HepG2 (cell line): Measurements from ENCODE around the gene MCU. TPM values are rescaled to one million over a fixed set of nuclear protein-coding genes. Genes with fewer than 3 reads are reported as not detected.

Experiments used
- ATAC-seq: fragments of 200-7000 bp; cut with Tn5 transposase; 3 replicates; pipeline ENCODE4 v1.9.1; 2020; ENCODE audit warnings: mild to moderate bottlenecking, moderate library complexity
- BruUV-seq: library from RNA; stranded (reverse); fragments of 400-500 nt; replicated peaks from 2 replicates; lab custom pipeline; 2021; lab: Mats Ljungman, UMichigan
- CTCF ChIA-PET: fragments of 300-600 bp; formaldehyde crosslinking; extraction: SDS; loops from one replicate; lab custom pipeline; 2021; ENCODE audit warnings: low total read pairs, inconsistent platforms, low intra/inter-chr PET ratio; lab: Yijun Ruan, JAX
- POLR2A ChIA-PET: fragments of 350-600 bp; sonication (Branson Sonifier 250); formaldehyde crosslinking; loops from one replicate; lab custom pipeline; 2020; ENCODE audit warnings: antibody characterized with exemption, inconsistent platforms; lab: Yijun Ruan, JAX
- DNase-seq: peaks from one replicate; pipeline ENCODE4 v3.0.0-alpha.2; 2015; ENCODE audit warnings: low spot score
- FAIRE-seq: peaks from 3 replicates; lab custom pipeline; 2011; peaks lifted over from hg19 to GRCh38; lab: Jason Lieb, UNC
- H2AFZ ChIP-seq: one replicate; pipeline ENCODE4 v1.6.1; 2011; ENCODE audit warnings: low read length, inconsistent platforms
- H3K27ac ChIP-seq: fragments of 300-600 bp; 3 replicates; pipeline ENCODE4 v1.8.0; 2011; ENCODE audit warnings: mixed run types, mild to moderate bottlenecking, mixed read lengths, low read length, inconsistent platforms; ENCODE audit not compliant: insufficient read depth; ENCODE audit errors: extremely low read length
- H3K27me3 ChIP-seq, 2 experiments: fragments of 200-600 bp in 1 of 2; 2 replicates in 1 of 2; 3 replicates in 1 of 2; pipeline versions ENCODE4 v1.6.0 to v1.8.0; 2011; ENCODE audit warnings: low read length in 2 of 2, mild to moderate bottlenecking in 2 of 2, moderate library complexity in 2 of 2, inconsistent platforms in 1 of 2; ENCODE audit not compliant: insufficient read depth in 2 of 2, control insufficient read depth in 1 of 2
- H3K36me3 ChIP-seq, 2 experiments: fragments of 200-600 bp in 1 of 2; replicated peaks in 1 of 2; 2 replicates in 1 of 2; 3 replicates in 1 of 2; pipeline versions ENCODE4 v1.5.1 to v1.8.0; 2011; ENCODE audit warnings: low read length in 2 of 2, inconsistent platforms in 1 of 2; ENCODE audit not compliant: insufficient read depth in 2 of 2, control insufficient read depth in 1 of 2
- H3K4me1 ChIP-seq: 2 replicates; pipeline ENCODE4 v1.5.1; 2012; ENCODE audit warnings: low read length, inconsistent platforms; ENCODE audit not compliant: insufficient read depth
- H3K4me2 ChIP-seq: 2 replicates; pipeline ENCODE4 v1.6.0; 2011; ENCODE audit warnings: low read depth, low read length, inconsistent platforms
- H3K4me3 ChIP-seq, 3 experiments: fragments of 200-600 bp in 1 of 3; sonication (generic), shearing (Covaris generic) in 1 of 3; replicated peaks in 1 of 3; 2 replicates each; pipeline ENCODE4 v1.5.1; 2011 to 2016; ENCODE audit warnings: low read length in 3 of 3, inconsistent platforms in 2 of 3, low read depth in 2 of 3, mild to moderate bottlenecking in 2 of 3, control low read depth in 1 of 3, mixed read lengths in 1 of 3; ENCODE audit not compliant: insufficient read depth in 1 of 3
- H3K79me2 ChIP-seq: one replicate; pipeline ENCODE4 v1.6.1; 2011; ENCODE audit warnings: low read length, inconsistent platforms; ENCODE audit not compliant: insufficient read depth
- H3K9ac ChIP-seq: 2 replicates; pipeline ENCODE4 v1.6.0; 2011; ENCODE audit warnings: mild to moderate bottlenecking, low read depth, low read length, inconsistent platforms; ENCODE audit not compliant: insufficient read depth
- H3K9me3 ChIP-seq: 2 replicates; pipeline ENCODE4 v1.5.1; 2012; ENCODE audit warnings: mild to moderate bottlenecking, low read length
- H4K20me1 ChIP-seq: 2 replicates; pipeline ENCODE4 v1.6.0; 2011; ENCODE audit warnings: inconsistent platforms, mild to moderate bottlenecking, low read length, moderate library complexity; ENCODE audit not compliant: insufficient read depth
- ADNP ChIP-seq: sonication (generic); formaldehyde crosslinking; IDR thresholded peaks from 2 replicates; pipeline ENCODE4 v1.4.0; 2020; ENCODE audit warnings: missing genetic modification reagents
- CTCF ChIP-seq: sonication (generic); formaldehyde crosslinking; IDR thresholded peaks from 2 replicates; pipeline ENCODE4 v1.5.0; 2020; ENCODE audit warnings: mild to moderate bottlenecking, missing genetic modification reagents, moderate library complexity
- KLF16 ChIP-seq, 2 experiments: sonication (generic) in 1 of 2; formaldehyde crosslinking in 1 of 2; IDR thresholded peaks; 2 replicates each; pipeline versions ENCODE4 v1.6.1 to v1.8.0; 2016 to 2023; ENCODE audit warnings: missing genetic modification reagents in 2 of 2, missing compliant biosample characterization in 1 of 2
- MTF1 ChIP-seq: sonication (generic); formaldehyde crosslinking; IDR thresholded peaks from 2 replicates; pipeline ENCODE4 v1.5.0; 2020; ENCODE audit warnings: missing genetic modification reagents
- RFXAP ChIP-seq: sonication (generic); formaldehyde crosslinking; IDR thresholded peaks from 2 replicates; pipeline ENCODE4 v1.4.0; 2020; ENCODE audit warnings: missing genetic modification reagents, borderline replicate concordance
- RXRA ChIP-seq: sonication (generic); formaldehyde crosslinking; IDR thresholded peaks from 2 replicates; pipeline ENCODE4 v1.5.1; 2020; ENCODE audit warnings: missing genetic modification reagents
- ZNF274 ChIP-seq: sonication (generic); formaldehyde crosslinking; IDR thresholded peaks from 2 replicates; pipeline ENCODE4 v1.5.1; 2020; ENCODE audit warnings: mild to moderate bottlenecking, missing genetic modification reagents
- ZNF362 ChIP-seq: sonication (generic); formaldehyde crosslinking; IDR thresholded peaks from 2 replicates; pipeline ENCODE4 v1.4.0; 2020; ENCODE audit warnings: missing genetic modification reagents, mild to moderate bottlenecking, borderline replicate concordance
- ZNF407 ChIP-seq: sonication (generic); formaldehyde crosslinking; IDR thresholded peaks from one replicate; pipeline ENCODE4 v1.5.1; 2020; ENCODE audit warnings: mild to moderate bottlenecking, missing genetic modification reagents; ENCODE audit errors: not compliant biosample characterization
- ZNF549 ChIP-seq: sonication (generic); formaldehyde crosslinking; IDR thresholded peaks from 2 replicates; pipeline ENCODE4 v1.5.0; 2020; ENCODE audit warnings: missing genetic modification reagents
- ZNF768 ChIP-seq: sonication (generic); formaldehyde crosslinking; IDR thresholded peaks from 2 replicates; pipeline ENCODE4 v1.4.0; 2020; ENCODE audit warnings: missing genetic modification reagents
- WGBS: methylation state at CpG from one replicate; pipeline ENCODE4 v1.1.6; 2017; ENCODE audit warnings: low lambda C conversion rate; 5-methylcytosine and 5-hydroxymethylcytosine counted together
- in situ Hi-C: cut with HindIII; loops from 2 replicates; pipeline ENCODE4 v1.10.0; 2017; ENCODE audit warnings: low pct_unique_long_range_greater_than_20kb; ENCODE audit not compliant: extremely low pct_ligation_motif_present
- intact Hi-C: fragments of 100-400 bp; cut with micrococcal nuclease; formaldehyde crosslinking; loops from one replicate; pipeline ENCODE4 v1.10.0; 2022; ENCODE audit not compliant: unreplicated experiment
- polyA plus RNA-seq, 8 experiments: library from polyadenylated mRNA; depleted of rRNA in 3 of 8; stranded (reverse) in 7 of 8; unstranded in 1 of 8; fragments of >200 nt; fragmentation: Illumina TruSeq in 4 of 8; extraction: Trizol in 4 of 8; gene quantifications; 2 replicates each; pipeline versions ENCODE4 v1.2.1 to v1.2.3, GENCODE V29; 2011 to 2016; ENCODE audit warnings: low read depth in 4 of 8, missing spikeins in 1 of 8, mixed read lengths in 1 of 8; ENCODE audit not compliant: insufficient read depth in 1 of 8
- total RNA-seq, 5 experiments: library from RNA; depleted of rRNA; stranded (reverse); fragments of >200 nt; fragmentation: Illumina TruSeq; extraction: Trizol; gene quantifications; 2 replicates each; pipeline ENCODE4 v1.2.3, GENCODE V29; 2016; ENCODE audit warnings: low read depth in 1 of 5
- TF ChIP-seq, protein P1 (sequence below): sonication (generic); formaldehyde crosslinking; IDR thresholded peaks from 2 replicates; pipeline ENCODE4 v1.4.0; 2020; ENCODE audit warnings: missing genetic modification reagents, borderline replicate concordance

The MCU gene
- total and polyA plus RNA-seq, 2 of the 13 experiments (the other 11 are each of a cell fraction or from before 2014, with no cell fraction given): 25.9 to 64.5 TPM

GRCh38 chr10:72754275-72755032 is 62.5 kb downstream of the MCU start:
- Histone ChIP-seq H3K27ac (no peak overlapping the region), H3K4me1 (no peaks in the 10 kb centered on the region), H3K27me3 (no peaks in the 10 kb centered on the region), H4K20me1 (no peaks in the 10 kb centered on the region), H3K36me3 (no peaks in the 10 kb centered on the region), H3K79me2 (peaks cover 2% of the 10 kb centered on the region), H3K9ac (no peak overlapping the region), H3K9me3 (no peaks in the 10 kb centered on the region), H3K4me3 (no peak overlapping the region), H2AFZ (no peak overlapping the region), H3K4me2 (no peak overlapping the region)
- CTCF ChIA-PET: no interaction called here
- no TSS peak for BruUV-seq
- WGBS: 97% methylated on average over 2 of the region's 2 CpGs
- ATAC-seq: no peak
- FAIRE-seq: no peak
- intact Hi-C loops: no loop called here
- POLR2A ChIA-PET: no interaction called here
- in situ Hi-C loops: no loop called here
- DNase-seq: no peak
- TF ChIP-seq ZNF407 (no peak), ZNF362 (no peak), KLF16 (CRISPR knock-in tag; IDR thresholded peaks at IDR 0.05) (no peak), CTCF (CRISPR knock-in tag) (no peak), MTF1 (CRISPR knock-in tag) (no peak), ZNF768 (CRISPR knock-in tag) (no peak), ADNP (CRISPR knock-in tag) (no peak), ZNF549 (CRISPR knock-in tag) (no peak), RXRA (CRISPR knock-in tag) (no peak), RFXAP (CRISPR knock-in tag) (no peak), ZNF274 (CRISPR knock-in tag) (no peak)
- TF ChIP-seq, protein P1, sequence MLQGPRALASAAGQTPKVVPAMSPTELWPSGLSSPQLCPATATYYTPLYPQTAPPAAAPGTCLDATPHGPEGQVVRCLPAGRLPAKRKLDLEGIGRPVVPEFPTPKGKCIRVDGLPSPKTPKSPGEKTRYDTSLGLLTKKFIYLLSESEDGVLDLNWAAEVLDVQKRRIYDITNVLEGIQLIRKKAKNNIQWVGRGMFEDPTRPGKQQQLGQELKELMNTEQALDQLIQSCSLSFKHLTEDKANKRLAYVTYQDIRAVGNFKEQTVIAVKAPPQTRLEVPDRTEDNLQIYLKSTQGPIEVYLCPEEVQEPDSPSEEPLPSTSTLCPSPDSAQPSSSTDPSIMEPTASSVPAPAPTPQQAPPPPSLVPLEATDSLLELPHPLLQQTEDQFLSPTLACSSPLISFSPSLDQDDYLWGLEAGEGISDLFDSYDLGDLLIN (CRISPR knock-in tag): no peak
